ENCODE results near the gene CHST10. TPM values are rescaled to one million over a fixed set of nuclear protein-coding genes. Genes with fewer than 3 reads are reported as not detected.

The CHST10 gene
- polyA plus RNA-seq, 1 donor, result 11.6 TPM

- no peak for DNase-seq
Observed at GRCh38 chr2:100413571-100413970, 3.9 kb downstream of the CHST10 start.

- no peak for DNase-seq
Observed at GRCh38 chr2:100412881-100413321, 4.6 kb downstream of the CHST10 start.

GRCh38 chr2:100412466-100412865 lies 5.0 kb downstream of the CHST10 start:
- DNase-seq, result no peak

GRCh38 chr2:100411841-100412292 lies 5.6 kb downstream of the CHST10 start:
- no peak for DNase-seq

GRCh38 chr2:100409975-100410647 lies 7.4 kb downstream of the CHST10 start:
- DNase-seq, result no peak

GRCh38 chr2:100409461-100409860 lies 8.0 kb downstream of the CHST10 start:
- no peak for DNase-seq

- DNase-seq, result no peak
Observed at GRCh38 chr2:100408941-100409340, 8.5 kb downstream of the CHST10 start.

- no peak for DNase-seq
Observed at GRCh38 chr2:100408104-100408503, 9.4 kb downstream of the CHST10 start.

GRCh38 chr2:100407563-100407962 lies 9.9 kb downstream of the CHST10 start:
- no peak for DNase-seq

GRCh38 chr2:100407073-100407472 lies 10.4 kb downstream of the CHST10 start:
- DNase-seq, result no peak

GRCh38 chr2:100406120-100406508 lies 11.4 kb downstream of the CHST10 start:
- no peak for DNase-seq

- DNase-seq, result no peak
Observed at GRCh38 chr2:100405403-100406119, 11.9 kb downstream of the CHST10 start.

GRCh38 chr2:100404411-100404810 lies 13.1 kb downstream of the CHST10 start:
- DNase-seq, result no peak

- no peak for DNase-seq
Observed at GRCh38 chr2:100403722-100404121, 13.7 kb downstream of the CHST10 start.

GRCh38 chr2:100401268-100401667 lies 16.2 kb downstream of the CHST10 start:
- DNase-seq, result no peak

GRCh38 chr2:100399714-100400113 lies 17.8 kb downstream of the CHST10 start:
- DNase-seq, result no peak

- DNase-seq, result no peak
Observed at GRCh38 chr2:100397976-100398375, 19.5 kb downstream of the CHST10 start.

GRCh38 chr2:100397118-100397860 lies 20.2 kb downstream of the CHST10 start:
- DNase-seq, result no peak

- no peak for DNase-seq
Observed at GRCh38 chr2:100396483-100396882, 21.0 kb downstream of the CHST10 start.

GRCh38 chr2:100395532-100396350 lies 21.7 kb downstream of the CHST10 start:
- DNase-seq, result no peak

- DNase-seq, result no peak
Observed at GRCh38 chr2:100394111-100394641, 23.3 kb downstream of the CHST10 start.

GRCh38 chr2:100393362-100393761 lies 24.1 kb downstream of the CHST10 start:
- DNase-seq, result no peak

Measured in hindlimb muscle (tissue), 1 donor.